GM12801 (cell line): Measurements from ENCODE around the gene IL17RD.

Source experiments
- CTCF ChIP-seq: IDR thresholded peaks from one replicate; pipeline ENCODE4 v1.5.1; 2011; ENCODE audit warnings: control low read depth; ENCODE audit not compliant: insufficient read length; ENCODE audit errors: extremely low read depth

IL17RD gene

GRCh38 chr3:57110214-57110613 lies 54.9 kb downstream of the IL17RD start:
- no peak for TF ChIP-seq CTCF

- no peak for TF ChIP-seq CTCF
Measured at GRCh38 chr3:57109437-57110199, 55.5 kb downstream of the IL17RD start.

DNA sequence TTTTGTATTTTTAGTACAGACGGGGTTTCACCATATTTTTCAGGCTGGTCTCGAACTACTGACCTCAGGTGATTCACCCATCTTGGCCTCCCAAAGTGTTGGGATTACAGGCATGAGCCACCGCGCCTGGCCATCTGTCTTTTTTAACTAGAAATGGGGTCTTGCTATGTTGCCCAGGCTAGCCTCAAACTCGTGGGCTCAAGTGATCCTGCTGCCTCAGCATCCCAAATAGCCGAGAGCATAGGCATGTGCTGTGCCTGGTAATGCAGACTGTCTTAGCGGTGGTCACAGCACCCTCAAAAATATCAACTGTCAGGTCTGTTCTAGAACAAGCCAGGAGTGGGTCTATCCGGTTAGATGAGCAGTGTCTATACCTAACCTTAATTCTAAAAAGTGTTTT lies 56.5 kb downstream of the IL17RD start:
- TF ChIP-seq CTCF, result no peak

DNA sequence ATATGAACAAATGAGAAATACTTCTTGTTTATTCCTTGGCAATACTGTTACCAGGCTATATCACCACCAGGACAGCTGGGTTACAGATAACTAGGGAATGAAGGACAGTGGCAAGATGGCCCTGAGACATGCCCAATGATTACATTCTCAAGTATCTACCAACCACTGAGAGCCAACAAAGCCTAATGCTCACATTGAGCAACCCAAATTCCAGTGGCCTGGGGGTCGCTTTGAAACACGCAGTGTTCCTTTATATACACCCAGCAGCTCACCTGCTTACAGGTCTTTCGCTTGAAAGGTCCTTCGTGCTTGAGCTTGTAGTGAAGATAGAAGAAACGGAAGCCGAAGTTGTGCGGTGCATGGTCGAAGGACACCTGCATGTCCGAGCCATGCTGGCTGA lies 59.6 kb downstream of the IL17RD start:
- TF ChIP-seq CTCF, result no peak

DNA sequence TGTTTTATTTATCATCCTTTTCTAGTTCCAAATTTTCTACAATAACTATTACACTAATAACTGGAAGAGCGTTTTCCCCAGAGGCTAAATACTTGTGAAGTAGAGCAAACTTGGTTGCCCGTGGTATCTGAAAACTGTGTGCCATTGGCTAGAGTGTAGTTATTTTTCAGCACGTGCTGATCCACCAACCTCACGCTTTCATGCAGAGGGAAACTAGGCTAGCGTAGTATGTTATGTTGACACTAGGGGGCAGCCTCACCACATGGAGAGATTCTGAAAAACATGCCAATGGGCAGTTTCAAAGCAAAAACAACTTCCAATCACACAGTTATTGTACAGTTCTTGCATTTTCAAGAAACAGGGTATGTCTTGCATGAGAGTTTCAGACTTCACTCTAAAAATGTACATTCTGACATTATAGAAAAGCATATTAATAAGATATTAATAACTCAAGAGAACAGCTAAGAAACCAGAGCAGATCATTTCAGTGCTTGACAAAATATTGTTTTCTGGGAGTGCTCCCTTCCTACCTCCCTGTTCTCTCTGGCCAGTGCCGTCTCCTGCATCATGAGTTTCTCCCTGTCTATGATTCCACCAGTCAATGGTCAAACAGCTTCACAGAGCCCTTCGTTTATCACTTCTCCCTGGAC lies 65.0 kb downstream of the IL17RD start:
- no peak for TF ChIP-seq CTCF

DNA sequence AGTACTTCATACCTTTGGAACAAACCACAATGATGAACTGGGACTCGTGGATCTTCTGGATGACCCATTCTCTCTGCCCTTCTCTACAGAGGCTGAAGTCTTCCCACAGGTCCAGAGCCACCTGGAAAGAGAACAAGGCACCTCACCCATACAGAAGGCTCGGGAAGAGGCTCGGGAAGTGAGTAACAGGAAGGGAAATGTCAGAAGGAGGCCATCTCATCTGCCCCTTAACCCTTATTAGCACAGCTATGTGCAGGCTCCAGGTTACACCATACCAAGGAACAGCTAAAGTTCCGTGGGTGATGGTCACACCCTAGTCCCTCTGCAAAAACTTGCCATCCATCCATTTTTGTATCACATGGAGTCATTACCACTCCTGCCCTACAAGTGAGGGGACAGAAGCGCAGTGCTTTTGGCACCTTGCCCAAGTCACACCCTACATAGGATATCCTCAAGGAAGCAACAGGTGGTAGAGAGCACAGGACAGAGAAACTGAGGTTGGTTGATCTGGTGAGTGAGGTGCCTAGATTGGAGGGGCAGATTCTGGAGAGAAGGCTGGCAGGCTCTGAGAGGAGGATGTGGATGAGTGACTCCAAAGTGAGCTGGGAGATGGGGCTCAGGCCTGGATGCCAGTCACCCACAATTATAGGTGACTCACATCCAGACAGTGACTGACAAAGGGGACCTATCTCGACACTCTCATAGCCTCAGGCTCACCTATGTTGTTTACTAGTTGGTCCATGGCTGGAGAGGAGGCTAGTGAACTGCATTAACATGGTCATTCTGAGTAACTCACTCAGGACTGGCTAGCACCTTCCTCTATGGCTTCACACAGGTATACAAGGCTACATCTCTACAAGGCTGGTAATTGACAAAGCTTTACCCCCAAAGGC lies 66.5 kb downstream of the IL17RD start:
- TF ChIP-seq CTCF, result no peak

DNA sequence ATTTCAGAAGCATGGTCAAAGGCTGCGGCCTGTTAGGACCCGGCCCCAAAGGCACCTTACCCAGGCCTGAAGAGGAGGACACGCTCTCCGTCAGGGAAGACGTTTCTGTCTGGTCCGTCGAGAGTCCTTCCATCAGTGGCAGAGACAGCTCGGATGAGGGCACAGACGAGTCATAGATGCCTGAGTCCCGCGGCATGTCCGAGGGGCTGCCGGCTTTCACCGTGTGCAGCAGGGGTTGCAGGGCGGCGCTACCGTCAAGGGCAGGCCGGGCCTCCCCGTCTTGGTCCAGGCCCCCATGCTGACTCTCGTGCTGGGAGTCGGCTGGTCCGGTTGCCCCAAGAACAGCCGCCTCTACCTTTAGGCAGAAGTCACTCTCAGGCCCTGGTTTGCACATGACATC lies 67.6 kb downstream of the IL17RD start:
- no peak for TF ChIP-seq CTCF
